ENCODE measurements around the gene UBE2J2. TPM values are rescaled to one million over a fixed set of nuclear protein-coding genes. Genes with fewer than 3 reads are reported as not detected.
A peak's percentile ranks its signal among the peaks of the same experiment; 100 is the strongest.
"Not testable (repeated sequence)": the region's sequence is repeated elsewhere in the genome, so short reads cannot be mapped to it uniquely, and the experiment has no call there.

Gene UBE2J2
- total RNA-seq, 1 donor = 51.4 TPM

DNA sequence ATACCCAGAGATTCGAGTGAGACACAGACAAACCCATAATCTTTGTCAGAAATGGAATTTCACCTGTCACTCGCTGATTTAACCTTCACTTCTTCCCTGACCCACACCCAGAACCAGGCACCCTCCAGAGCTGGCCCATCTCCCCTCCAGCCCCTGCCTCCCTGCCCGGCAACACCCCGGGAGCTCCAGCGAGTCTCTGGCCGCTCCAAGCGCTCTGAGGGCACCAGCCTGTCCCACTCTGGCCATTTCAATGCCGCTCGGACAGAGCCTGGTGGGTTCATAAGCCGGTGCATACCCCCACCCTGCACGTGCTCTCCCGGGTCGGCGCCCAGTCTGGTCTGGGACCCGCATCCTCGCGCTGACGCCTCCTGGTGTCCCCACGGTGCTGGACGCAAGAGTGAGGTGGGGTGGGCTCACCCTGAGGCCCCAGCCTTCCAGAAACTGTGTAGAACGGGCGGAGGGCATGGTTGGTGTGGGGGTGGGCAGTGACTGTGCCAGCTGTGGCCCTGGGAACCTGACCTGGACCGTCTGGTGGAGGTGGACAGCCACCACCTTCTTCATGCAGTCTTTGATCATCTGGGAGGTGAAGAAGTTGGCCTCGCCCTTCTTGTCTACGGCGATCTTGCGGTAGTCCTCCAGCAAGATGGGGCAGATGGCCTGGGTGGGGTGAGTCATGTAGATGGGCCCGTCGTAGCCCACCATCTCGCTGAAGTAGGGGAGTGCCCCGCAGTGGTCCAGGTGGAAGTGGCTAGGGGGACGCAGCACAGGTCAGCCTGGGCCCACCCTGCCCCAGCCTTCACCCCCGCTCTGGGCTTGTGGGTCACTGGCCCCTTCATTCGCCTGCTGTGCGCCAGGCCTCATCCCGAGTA, 45.4 kb upstream of the UBE2J2 start:
- DNase-seq (ENCODE audit: low read depth) = no peak
- no peak for TF ChIP-seq CTCF (IDR thresholded peaks at IDR 0.05; ENCODE audit: insufficient read depth, low read depth, low read length)
- H3K4me3 ChIP-seq (ENCODE audit: low read depth, low read length) = no peak overlapping the region

- no peak for TF ChIP-seq CTCF (IDR thresholded peaks at IDR 0.05; ENCODE audit: insufficient read depth, low read depth, low read length)
- peak; percentile 93 for DNase-seq (ENCODE audit: low read depth)
- H3K4me3 ChIP-seq (ENCODE audit: low read depth, low read length) = no peak overlapping the region
Observed at GRCh38 chr1:1318131-1318652, 44.5 kb upstream of the UBE2J2 start.

DNA sequence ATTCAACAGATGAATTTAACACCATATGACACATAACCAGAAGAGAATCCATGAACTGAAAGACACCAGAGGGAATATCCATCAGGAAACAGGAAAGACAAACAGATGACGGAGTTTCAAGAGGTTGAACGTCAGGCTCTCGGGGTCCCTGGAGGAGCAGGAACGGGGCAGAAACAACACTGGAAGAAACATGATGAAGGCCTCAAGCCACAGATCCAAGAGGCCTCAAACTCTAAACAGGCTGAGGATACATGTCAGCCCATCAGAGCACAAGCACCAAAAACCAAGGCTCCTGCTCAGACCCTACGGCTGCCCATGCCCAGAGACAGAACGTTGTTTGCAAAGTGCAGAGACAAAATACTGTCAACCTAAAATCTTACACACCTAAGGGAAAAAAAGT, 43.8 kb upstream of the UBE2J2 start:
- DNase-seq (ENCODE audit: low read depth) = no peak
- no peak for TF ChIP-seq CTCF (IDR thresholded peaks at IDR 0.05; ENCODE audit: insufficient read depth, low read depth, low read length)
- H3K4me3 ChIP-seq (ENCODE audit: low read depth, low read length) = no peak overlapping the region

DNA sequence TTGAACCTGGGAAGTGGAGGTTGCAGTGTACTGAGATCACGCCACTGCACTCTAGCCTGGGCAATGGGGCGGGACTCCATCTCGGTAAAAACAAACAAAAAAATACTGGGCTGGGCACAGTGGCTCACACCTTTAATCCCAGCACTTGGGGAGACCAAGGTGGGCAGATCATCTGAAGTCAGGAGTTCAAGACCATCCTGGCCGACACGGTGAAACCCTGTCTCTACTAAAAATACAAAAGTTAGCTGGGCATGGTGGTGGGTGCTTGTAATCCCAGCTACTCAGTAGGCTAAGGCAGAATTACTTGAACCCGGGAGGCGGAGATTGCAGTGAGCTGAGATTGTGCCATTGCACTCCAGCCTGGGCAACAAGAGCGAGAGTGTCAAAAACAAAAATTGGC, 42.5 kb upstream of the UBE2J2 start:
- DNase-seq (ENCODE audit: low read depth); H3K4me3 ChIP-seq (ENCODE audit: low read depth, low read length): not testable (repeated sequence)

- DNase-seq (ENCODE audit: low read depth) = no peak
- no peak for TF ChIP-seq CTCF (IDR thresholded peaks at IDR 0.05; ENCODE audit: insufficient read depth, low read depth, low read length)
- no peak overlapping the region for H3K4me3 ChIP-seq (ENCODE audit: low read depth, low read length)
Observed at GRCh38 chr1:1315435-1315954, 41.8 kb upstream of the UBE2J2 start.

DNA sequence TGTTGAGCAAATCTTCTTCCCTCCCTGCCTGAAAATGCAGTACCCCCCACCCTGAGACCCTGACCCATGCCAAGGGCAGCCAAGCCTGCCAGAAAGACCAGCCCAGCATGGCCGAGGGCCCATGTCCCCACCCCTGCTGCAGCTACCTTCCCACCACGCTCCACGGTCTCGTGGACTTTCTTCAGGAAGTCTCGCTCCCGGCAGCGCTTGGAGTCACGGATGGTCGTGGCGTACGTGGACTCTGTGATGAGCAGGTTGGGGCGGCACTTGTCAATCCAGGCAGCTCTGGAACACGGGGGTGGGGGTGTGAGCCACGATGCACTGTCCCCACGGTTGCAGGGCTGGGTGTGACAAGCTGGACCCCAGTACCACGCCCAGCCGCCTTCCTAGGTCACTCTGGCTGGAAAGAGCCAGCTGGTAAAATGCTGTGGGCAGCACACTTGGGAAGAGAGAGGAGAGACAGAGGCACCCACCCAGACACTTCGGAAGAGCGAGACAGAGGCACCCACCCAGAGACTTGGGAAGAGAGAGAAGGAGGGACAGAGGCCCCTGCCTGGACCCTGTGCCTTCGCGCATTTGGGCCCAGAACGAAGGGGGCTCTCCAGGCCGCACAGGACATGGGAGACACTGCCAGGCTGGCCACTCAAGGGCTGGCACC, 41.2 kb upstream of the UBE2J2 start:
- no peak for DNase-seq (ENCODE audit: low read depth)
- TF ChIP-seq CTCF (IDR thresholded peaks at IDR 0.05; ENCODE audit: insufficient read depth, low read depth, low read length) = no peak
- H3K4me3 ChIP-seq (ENCODE audit: low read depth, low read length) = no peak overlapping the region

DNA sequence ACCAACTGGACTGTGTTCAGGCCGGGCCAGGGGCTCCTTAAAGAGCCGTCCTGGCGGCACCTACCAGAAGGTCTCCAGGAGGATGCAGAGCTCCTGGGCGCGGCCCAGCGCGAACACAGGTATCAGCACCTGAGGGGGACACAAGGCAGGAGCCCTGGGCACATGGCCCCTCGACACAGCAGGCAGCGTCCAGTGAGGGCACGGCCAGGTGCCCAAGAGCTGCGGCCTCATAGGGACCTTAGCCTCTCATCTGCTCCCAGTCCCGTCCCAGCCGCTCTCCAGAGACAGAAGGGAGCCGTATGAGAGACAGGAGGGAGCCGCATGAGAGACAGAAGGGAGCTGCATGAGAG, 40.6 kb upstream of the UBE2J2 start:
- no peak for DNase-seq (ENCODE audit: low read depth)
- no peak overlapping the region for H3K4me3 ChIP-seq (ENCODE audit: low read depth, low read length)
- no peak for TF ChIP-seq CTCF (IDR thresholded peaks at IDR 0.05; ENCODE audit: insufficient read depth, low read depth, low read length)
